GM18502 (cell line): Measurements from ENCODE around the gene IGFBP2.

Source experiments
- ATAC-seq: cut with Tn5 transposase; IDR thresholded peaks from one replicate; pipeline ENCODE4 v1.9.1; 2021; ENCODE audit warnings: mild to moderate bottlenecking; ENCODE audit not compliant: unreplicated experiment, poor library complexity

Gene IGFBP2

DNA sequence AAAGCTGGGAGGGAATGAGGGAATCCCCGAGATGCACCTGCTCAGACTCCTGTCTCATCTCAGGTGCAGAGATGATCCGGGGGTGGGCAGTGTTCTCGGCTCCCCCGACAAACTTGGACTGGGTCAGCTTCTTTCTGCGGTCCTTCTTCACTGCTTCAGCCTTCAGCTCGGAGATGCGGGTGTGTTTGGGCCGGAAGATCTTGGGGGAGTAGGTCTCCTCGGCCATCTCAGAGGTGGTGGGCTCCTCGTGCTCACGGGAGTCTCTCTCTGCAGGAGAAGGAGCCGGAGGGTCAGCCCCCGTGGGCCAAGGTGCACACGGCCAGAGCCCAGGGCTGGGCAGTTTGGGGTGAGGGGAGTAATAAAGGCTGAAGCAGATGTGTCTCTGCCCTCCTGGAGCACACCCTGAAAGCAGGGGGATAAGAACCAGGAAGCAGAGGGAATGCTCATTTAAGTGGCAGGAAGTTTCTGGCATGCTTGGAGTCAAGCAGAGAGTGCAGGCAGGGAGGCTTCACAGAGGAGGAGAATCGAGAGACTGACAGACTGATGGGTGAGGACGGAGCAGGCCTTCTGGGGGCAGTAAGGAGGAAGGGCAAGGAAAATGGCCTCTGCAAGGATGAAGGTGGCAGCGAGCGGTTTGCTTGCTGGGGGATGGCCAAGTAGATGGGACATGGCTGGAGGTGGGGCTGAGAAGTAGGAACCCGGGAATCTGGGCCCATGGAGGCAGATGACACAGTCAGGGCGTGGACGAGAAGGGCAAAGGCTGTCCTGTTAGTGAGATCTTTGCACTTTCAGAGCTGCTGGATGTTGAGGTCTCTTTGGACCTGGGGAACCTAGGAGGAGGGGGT, 45.8 kb downstream of the IGFBP2 start:
- ATAC-seq: no peak

DNA sequence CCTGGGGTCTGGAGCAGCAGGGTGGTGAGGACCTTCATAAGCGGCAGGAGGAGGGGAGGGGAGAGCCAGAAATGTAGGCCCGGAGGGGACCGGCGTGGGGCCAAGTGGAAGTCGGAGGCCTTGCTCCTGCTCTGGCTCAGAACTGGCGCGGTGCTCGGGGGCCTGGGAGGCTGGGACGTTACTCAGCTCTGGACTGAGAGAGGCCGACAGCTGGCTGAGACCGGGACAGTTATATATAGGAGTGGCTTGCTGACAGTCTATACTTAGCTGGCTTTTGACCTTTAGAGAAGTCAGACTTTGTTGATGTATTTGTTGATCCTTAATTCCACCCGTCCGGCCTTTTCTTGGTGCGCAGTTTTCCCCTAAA, 46.4 kb downstream of the IGFBP2 start:
- no peak for ATAC-seq

DNA sequence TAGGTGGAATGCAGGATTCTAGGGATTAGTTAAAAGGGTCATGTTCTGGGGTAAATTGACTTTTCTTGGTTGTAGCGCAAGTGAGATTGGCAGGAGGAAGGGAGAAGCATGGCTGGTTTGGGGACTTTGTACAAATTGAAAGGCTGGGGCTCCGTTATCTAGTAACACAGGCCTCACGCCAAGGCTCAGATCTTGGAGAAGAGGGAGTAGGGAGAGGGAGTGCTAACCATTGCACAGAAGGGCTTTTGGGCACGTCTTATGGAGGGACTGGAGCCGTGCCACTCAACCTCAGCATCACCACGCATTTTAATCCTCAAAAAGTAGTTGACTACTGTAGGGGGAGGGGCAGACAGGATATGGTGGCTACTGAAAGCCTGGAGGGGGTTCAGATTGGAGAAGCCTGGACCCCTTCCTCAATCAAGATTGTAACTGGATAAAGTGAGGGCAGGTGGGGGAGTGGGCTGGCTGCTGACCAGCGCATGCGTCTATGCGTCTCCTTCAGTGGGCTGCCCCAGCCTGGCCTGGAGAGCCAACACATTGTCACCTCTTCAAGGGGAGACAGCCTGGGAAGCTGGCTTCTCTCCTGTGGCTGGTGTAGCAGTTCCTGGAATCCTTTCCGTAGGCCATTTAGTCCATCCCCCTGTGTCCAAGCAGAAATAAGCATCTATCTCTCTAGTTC, 47.9 kb downstream of the IGFBP2 start:
- ATAC-seq: no peak

DNA sequence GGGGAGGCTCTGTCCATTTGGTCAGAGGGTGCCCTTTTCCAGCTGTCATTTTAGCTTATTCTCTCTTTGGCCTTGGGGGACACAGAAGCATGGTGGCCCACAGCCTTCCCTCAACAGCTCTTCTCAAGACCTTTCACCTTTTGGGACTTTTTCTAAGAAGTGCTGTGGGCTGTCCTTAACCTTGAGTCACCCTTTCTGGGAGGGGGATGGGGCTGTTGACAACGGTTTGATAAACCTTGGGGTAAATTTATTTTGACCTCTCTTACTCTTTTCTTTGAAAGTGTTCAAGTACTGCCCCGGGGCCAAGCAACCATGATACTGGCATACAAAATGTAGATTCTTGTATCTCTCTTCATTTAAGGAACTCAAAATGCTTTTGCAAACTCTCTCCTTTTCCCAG, 48.5 kb downstream of the IGFBP2 start:
- ATAC-seq: no peak

DNA sequence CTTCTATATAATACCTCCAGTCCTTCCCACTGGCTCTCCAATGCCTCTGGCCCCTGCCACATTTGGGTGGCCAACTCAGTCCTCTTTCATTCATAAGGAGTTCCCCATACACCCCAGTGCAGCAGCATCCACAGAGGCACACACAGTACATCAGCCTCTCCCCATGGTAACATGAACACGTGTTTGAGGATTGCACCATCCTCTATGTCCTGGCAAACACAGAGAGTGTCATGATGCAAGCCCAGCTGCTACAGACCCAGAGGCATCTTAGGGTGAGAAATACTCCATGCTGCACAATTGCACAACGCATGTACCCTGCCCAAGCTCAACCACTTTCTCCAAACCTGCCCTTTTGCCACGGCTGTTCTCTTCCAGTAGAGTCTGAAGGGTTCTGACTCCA, 50.6 kb downstream of the IGFBP2 start:
- no peak for ATAC-seq

DNA sequence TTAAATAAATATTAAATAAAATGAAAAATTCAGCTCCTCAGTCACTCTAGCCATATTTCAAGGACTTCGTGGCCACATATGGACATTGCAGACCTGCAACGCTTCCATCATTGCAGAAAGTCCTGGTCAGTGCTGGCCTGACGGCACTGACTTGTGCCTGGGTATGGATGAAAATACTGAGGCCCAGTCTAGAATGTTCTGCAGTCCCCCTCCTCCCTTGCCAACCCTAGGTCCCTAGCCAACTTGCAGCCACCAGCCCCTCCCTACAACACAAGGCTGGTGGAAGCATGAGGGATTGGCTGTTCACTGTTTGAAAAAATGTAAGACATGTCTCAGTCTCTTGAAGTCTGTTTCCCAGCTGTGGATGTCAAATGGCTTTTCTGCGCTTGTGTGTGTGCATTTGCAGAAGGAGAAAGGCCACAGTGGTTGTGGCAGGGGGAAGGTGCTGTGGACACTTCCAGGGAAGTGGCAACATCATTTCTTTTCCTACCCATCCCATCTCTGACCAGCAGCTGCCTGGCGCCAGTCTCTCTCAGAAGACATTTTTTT, 52.2 kb downstream of the IGFBP2 start:
- ATAC-seq: no peak

DNA sequence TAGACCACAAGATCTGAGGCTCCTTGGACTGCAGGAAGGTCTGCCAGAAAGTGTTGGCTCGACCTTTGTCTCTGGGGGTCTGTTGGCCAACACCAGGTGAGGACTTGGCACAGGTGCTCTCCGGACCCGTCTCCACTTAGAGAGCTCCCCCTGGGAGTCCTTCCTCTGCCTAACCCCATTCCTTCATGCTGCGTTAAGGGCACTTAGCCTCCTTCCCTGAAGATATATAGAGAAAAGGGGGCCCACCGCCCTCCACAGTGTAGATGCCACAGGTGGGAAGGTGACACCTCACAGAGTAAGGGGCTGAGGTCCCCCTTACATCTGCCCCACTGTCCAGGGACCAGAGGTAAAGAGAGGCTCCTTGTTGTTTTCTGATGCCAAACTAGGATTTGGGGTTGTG, 53.9 kb downstream of the IGFBP2 start:
- no peak for ATAC-seq

DNA sequence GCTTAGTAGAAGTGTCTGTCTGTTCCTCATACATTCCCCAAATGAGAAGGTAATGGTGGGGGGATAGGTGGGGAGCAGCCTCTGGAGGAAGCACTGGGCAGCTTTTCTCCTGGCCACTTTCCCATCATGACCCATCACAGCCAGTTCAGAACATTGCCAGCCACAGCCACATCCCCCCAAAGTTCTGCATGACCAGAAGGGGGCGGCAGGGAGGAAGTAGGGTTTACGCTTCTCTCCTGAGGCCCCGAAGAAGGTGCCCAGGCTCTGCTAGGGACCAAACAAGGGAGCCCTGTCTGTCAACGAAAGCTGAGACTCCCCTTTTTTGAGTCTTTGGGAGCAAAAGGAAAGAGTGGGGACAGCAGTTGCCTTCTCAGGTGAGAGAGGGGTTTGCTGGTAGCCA, 54.4 kb downstream of the IGFBP2 start:
- ATAC-seq: no peak

DNA sequence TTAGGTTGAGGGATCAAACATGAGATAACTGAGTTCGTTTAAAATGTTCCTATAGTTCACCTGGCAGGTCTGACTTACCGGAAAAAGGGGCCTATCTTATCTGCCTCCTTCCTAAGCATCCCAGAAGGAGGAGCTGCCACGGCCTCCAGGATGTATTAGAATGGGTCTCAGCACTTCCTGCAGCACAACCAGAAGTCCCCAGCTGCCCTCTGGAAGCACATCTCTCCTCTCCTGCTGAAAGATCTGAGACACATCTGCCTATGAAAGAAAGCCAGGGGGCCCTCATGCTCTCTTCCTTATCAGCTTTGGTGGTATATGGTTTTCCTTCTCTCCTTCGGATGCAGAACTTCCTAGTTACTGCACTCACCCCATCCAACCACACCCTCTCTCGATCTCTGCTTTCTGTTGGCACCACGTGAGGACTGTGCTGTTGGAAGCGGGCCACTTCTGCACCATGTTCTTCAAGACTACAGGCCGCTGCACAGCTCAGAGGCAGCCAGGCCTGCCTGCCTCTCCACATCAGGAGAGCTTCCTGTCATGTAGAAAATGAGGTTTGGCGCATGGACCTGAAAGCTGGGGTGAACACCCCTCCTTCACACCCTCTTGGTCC, 55.6 kb downstream of the IGFBP2 start:
- no peak for ATAC-seq

DNA sequence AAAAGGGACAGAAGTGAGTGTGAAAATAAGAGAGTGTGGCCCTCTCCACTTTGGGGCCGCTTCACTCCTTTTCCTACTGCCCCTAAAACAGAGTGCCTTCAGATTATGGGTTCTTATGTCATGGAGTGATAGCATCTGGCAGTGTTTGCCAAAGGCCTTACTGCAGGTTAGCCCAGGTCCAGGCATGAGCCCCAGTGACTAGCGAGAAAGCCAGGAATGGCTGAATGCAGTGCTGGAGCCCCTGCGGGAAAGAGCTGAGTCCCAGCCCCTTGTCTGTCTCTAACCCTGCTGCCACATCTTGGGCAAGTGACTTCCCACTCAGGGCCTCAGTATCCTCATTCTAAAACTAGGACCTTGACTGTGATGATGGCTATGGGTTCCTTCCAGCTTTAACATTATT, 56.2 kb downstream of the IGFBP2 start:
- no peak for ATAC-seq

DNA sequence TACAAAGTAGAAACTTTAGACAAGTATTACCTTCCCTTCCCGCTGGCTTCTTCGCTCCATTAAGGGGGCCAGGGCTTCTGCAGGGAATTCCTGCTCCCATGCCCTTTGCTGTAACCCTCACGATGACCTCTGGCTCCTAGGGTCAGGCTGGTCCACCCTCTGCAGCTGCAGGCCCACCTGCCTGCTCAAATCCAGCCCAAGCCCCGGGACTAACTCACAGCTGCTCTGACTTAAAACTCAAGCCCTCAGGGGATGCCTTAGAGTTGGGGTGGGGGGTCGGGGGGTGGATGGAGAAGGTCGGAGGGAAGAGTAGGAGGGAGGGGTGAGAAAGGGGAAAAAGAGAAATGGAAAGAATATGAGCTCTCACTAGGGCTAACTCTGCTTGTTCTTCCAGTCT, 57.2 kb downstream of the IGFBP2 start:
- no peak for ATAC-seq

DNA sequence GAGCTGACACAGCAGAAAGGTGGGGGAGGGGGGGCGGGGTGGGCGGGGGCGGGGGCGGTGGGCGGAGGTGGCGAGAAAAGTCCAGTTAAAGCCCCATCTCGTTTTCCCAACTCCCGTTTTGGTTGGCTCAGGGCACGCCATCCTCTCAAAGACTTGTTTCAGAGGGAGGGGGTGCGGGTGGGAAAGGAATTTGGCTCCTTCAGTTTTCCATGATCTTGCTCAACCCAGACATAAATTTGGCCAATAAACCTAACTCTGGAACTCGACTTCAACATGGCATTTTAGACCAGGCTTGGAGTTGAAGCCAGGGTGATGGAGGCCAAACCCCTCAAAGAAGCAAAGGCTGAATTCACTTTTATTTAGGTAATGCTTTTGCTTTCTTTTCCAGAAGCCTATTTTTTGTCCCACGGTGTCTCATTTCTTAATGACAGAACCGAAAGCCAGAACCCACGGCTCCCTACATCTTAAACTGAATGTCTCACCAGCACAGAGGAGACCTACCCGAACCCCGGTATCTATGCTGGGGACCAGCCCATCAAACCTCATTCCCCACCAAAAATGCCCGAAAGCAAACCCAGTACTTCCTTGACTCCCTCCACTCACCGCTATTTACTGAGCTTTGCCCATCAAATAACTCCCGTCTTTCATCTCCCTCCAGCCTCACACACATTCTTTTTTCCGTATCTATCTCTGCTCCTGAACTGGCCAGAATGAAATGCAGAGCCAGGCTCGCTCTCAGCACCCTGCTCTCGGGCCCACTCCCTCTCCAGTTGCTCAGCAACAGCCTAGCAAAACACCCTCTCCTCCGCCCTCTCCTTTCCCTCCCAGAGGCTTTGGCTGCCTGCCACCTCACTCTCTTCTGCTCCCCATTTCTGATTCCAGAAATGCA, 57.9 kb downstream of the IGFBP2 start:
- no peak for ATAC-seq

DNA sequence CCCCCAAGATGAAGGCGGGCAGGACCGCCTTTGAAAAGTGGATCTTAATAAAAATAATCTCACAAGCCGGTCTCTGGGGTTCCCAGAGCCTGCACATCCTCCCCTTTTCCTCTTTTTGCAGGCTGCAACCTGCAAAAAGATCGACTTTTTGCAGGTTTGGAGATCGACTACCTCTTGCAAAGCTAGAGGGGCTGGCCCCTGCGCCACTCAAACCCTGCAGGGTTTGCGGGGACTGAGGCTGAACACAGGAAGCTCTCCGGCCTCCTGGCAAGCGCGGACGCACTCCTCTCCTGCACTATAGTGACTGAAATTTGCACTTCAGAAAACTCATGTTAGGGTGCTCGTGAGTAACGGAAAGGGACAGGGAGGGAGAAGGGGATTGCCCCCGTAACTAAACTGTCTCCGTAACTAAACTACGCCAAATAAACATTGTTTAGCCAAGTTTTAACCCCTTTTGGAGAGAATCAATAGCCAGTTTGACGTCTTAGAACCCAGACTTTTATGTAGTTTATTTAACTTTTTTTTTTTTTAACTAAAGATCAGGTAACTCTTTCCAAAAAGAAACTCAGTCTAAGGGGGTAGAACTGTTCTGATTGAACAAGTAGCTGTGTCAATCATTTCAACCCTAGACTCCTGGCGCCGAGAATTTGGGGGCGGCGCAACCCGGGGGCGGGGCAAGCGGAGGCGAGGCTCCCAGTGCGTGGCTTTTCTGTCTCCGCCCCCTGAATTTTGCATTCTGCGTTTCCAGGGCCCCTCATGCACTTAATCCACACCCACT, 59.6 kb downstream of the IGFBP2 start:
- peak; percentile 66 for ATAC-seq

DNA sequence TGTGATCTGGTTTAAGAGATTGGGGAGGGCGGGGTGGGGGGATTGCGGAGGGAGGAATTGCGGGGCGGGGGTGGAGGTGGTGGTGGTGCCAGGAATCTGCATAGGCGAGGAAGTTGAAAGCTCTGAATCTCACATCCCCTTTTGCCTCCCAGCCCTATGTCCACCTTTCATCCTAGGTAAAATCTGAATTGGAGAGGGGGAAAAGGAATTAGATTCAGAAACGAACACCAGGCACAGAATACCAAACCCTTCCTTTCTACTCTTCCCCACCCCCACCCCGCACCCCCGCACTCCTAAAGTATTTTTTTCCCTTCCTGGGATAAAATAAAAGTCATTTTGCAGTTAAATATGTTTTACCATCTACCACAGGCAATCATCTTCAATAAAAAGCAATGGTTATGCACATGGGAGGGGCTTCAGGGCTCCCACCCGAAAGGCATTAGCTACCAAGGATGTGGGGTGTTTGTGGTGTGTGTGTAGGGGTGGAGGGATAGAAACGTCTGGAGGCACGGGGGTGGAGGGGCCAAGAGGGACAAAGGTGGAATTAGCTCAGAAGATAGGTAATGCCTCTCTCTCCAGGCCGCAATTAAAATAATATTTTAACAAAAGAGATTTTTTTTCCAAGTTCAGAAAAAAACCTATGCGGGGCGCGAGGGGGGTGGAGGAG, 60.3 kb downstream of the IGFBP2 start:
- no peak for ATAC-seq

DNA sequence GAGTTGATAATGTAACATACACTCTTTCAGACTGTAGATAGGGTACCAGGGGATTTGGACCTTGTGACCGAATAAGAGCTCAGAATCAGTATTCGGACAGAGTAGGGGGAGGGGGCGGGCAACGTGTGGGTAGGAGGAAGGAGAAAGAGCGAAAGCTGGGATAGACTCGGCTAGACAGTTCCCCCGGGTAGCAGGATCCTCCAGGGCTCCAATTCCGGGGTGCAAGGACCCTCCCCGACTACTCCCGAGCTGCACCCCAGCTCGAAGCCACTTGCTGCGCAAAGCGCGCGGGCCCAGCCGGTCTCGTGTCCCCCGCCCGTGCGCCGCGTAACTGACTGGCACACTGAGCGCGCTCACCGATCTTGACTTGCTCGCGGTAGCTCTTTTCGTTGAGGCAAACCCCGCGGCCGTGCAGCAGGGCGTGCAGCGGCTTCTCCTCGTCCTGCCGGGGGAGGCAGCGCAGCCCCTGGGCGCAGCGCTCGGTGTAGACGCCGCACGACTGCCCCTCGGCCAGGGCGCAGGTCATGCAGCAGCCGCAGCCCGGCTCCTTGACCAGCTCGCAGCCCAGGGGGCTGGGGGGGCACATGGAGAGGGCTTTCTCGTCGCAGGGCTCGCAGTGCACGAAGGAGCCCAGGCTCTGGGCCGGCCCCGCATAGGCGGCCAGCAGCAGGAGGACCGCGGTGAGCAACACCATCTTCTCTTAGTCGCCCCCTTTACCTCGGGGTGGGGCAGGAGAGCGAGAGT, 61.0 kb downstream of the IGFBP2 start:
- no peak for ATAC-seq

DNA sequence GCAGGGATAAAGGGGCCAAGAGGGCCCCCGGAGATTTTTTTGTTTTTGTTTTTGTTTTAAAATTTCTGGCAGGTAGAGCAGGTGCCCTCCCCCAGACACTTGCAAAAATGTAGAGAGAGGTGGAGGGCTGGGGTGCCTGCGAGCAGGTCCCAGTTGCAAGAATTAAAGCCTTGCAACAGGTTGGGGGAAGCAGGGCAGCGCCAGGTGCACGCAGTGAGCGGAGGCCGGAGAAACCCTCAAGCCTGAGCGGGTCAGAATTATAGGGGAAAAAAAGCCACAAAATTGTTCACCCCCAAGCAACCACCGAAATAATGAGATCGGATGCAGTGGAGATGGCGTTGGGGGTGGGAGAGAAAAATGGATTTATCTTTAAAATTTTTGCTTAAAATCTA, 61.6 kb downstream of the IGFBP2 start:
- ATAC-seq: no peak

DNA sequence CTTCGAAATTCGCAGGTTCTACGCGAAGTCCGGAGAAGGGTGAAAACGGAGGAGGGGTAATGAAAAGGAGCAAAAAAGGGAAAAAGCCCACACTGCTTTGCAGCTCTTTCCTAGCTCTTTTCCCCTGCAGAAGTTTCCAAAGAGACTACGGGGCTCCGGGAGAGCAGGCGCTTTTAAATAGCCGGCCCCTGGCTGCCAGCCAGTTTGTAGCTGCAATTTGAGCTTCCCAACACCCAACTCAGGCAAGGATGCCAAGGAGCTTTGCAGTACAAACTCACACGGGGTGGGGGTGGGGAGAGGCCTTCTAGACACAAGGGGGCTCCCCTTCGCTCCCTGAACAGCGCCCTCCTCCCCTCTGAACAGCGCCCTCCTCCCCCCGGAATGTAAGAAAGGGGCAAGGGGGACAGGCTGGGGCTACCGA, 62.2 kb downstream of the IGFBP2 start, which contains the start of gene IGFBP5:
TSS of gene IGFBP5 (minus strand) at position 149 of the 421 bp plus-strand sequence. CDS start 774 bp downstream, outside the sequence.
- ATAC-seq: no peak

DNA sequence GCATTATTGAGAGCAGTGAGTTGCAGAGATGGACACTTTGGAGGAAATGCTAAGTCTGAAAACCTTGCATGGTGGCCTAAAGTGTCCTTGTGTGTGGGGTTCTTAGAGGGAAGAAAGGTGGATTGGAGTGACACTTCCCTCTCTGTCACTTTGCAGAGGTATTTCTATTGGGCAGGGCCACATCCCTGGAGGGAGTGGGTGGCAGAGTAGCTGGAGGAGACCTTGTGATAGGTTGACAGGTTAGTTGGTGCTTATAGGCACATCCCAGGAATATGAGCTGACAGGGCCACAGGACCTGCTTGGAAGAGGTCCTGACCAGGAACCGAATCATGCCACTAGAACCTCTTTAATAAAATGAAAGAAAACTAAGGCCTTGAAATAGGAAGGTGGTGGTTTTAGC, 63.1 kb downstream of the IGFBP2 start:
- no peak for ATAC-seq
